ENCODE data around the gene HBEGF.
A peak's percentile ranks its signal among the peaks of the same experiment; 100 is the strongest.
"Not testable (repeated sequence)": the region's sequence is repeated elsewhere in the genome, so short reads cannot be mapped to it uniquely, and the experiment has no call there.

Gene HBEGF

GRCh38 chr5:140360681-140361479 is 14.5 kb upstream of the HBEGF start:
- no peak for DNase-seq

GRCh38 chr5:140360101-140360500 is 13.7 kb upstream of the HBEGF start, which contains the start of gene SLC4A9:
Gene SLC4A9, plus strand, starts transcription at chr5:140360194. Its CDS starts 43 bp downstream, at chr5:140360237.
- DNase-seq: no peak

- peak; percentile 6 for DNase-seq
These were observed 12.4 kb upstream of the HBEGF start for GRCh38 chr5:140358738-140359310.

- DNase-seq: peak; percentile 54
These were observed 11.3 kb upstream of the HBEGF start for GRCh38 chr5:140357726-140358093.

- no peak for DNase-seq
These were observed 10.7 kb upstream of the HBEGF start for GRCh38 chr5:140356853-140357725.

- no peak for DNase-seq
These were observed 9.1 kb upstream of the HBEGF start for GRCh38 chr5:140355546-140355945.

GRCh38 chr5:140351609-140352334 is 5.4 kb upstream of the HBEGF start:
- DNase-seq: peak; percentile 69

GRCh38 chr5:140349244-140349643 is 2.8 kb upstream of the HBEGF start:
- DNase-seq: no peak

- no peak for DNase-seq
These were observed 1.7 kb upstream of the HBEGF start for GRCh38 chr5:140348104-140348503.

- DNase-seq: no peak
These were observed 957 bp upstream of the HBEGF start for GRCh38 chr5:140347360-140347759.

GRCh38 chr5:140345919-140346347 is 470 bp downstream of the HBEGF start:
- DNase-seq: no peak

GRCh38 chr5:140344683-140345423 is 1.6 kb downstream of the HBEGF start:
- DNase-seq: no peak

- not testable (repeated sequence) for DNase-seq
These were observed 2.6 kb downstream of the HBEGF start for GRCh38 chr5:140343849-140344248.

- no peak for DNase-seq
These were observed 3.5 kb downstream of the HBEGF start for GRCh38 chr5:140342896-140343295.

GRCh38 chr5:140342287-140342686 is 4.1 kb downstream of the HBEGF start:
- no peak for DNase-seq

GRCh38 chr5:140341591-140341990 is 4.8 kb downstream of the HBEGF start:
- no peak for DNase-seq

- no peak for DNase-seq
These were observed 5.7 kb downstream of the HBEGF start for GRCh38 chr5:140340605-140341121.

- no peak for DNase-seq
These were observed 6.8 kb downstream of the HBEGF start for GRCh38 chr5:140339636-140340035.

- no peak for DNase-seq
These were observed 7.5 kb downstream of the HBEGF start for GRCh38 chr5:140338908-140339307.

GRCh38 chr5:140338336-140338735 is 8.1 kb downstream of the HBEGF start:
- no peak for DNase-seq

- DNase-seq: no peak
These were observed 8.5 kb downstream of the HBEGF start for GRCh38 chr5:140337880-140338279.

- DNase-seq: no peak
These were observed 10.0 kb downstream of the HBEGF start for GRCh38 chr5:140336388-140336787.

Measured in NCI-H1694 (cell line).